ENCODE measurements around the gene POLN.

The POLN gene

GRCh38 chr4:2102045-2102883 is 139.7 kb downstream of the POLN start:
- Mint-ChIP-seq H3K27ac (no peak overlapping the region), H3K27me3 (ENCODE audit: low read depth) (peaks cover 10% of the 10 kb centered on the region), H3K36me3 (ENCODE audit: low read depth) (peaks cover 17% of the 10 kb centered on the region), H3K9me3 (peaks cover 42% of the 10 kb centered on the region), H3K4me1 (ENCODE audit: low read depth) (peaks cover 4% of the 10 kb centered on the region), H3K4me3 (no peak overlapping the region)

- Mint-ChIP-seq H3K4me3 (no peak overlapping the region), H3K36me3 (ENCODE audit: low read depth) (peaks cover 17% of the 10 kb centered on the region), H3K9me3 (peaks cover 47% of the 10 kb centered on the region), H3K27me3 (ENCODE audit: low read depth) (peaks cover 10% of the 10 kb centered on the region), H3K4me1 (ENCODE audit: low read depth) (peaks cover 4% of the 10 kb centered on the region), H3K27ac (no peak overlapping the region)
Observed at GRCh38 chr4:2101346-2102044, 140.4 kb downstream of the POLN start.

GRCh38 chr4:2096073-2096609 is 145.8 kb downstream of the POLN start:
- no peak overlapping the region for H3K4me3 Mint-ChIP-seq
- H3K4me1 Mint-ChIP-seq (ENCODE audit: low read depth) = no peaks in the 10 kb centered on the region
- peaks cover 20% of the 10 kb centered on the region for H3K9me3 Mint-ChIP-seq
- peaks cover 8% of the 10 kb centered on the region for H3K27me3 Mint-ChIP-seq (ENCODE audit: low read depth)
- peaks cover 6% of the 10 kb centered on the region for H3K36me3 Mint-ChIP-seq (ENCODE audit: low read depth)
- no peak overlapping the region for H3K27ac Mint-ChIP-seq

- Mint-ChIP-seq H3K27ac (no peak overlapping the region), H3K4me3 (no peak overlapping the region), H3K36me3 (ENCODE audit: low read depth) (peaks cover 5% of the 10 kb centered on the region), H3K4me1 (ENCODE audit: low read depth) (no peaks in the 10 kb centered on the region), H3K27me3 (ENCODE audit: low read depth) (peaks cover 9% of the 10 kb centered on the region), H3K9me3 (peaks cover 15% of the 10 kb centered on the region)
Observed at GRCh38 chr4:2095236-2096072, 146.5 kb downstream of the POLN start.

GRCh38 chr4:2094545-2094944 is 147.4 kb downstream of the POLN start:
- Mint-ChIP-seq H3K4me1 (ENCODE audit: low read depth) (no peaks in the 10 kb centered on the region), H3K4me3 (no peak overlapping the region), H3K27me3 (ENCODE audit: low read depth) (peaks cover 13% of the 10 kb centered on the region), H3K27ac (no peak overlapping the region), H3K9me3 (peaks cover 12% of the 10 kb centered on the region), H3K36me3 (ENCODE audit: low read depth) (peaks cover 1% of the 10 kb centered on the region)

GRCh38 chr4:2093265-2093664 is 148.7 kb downstream of the POLN start:
- H3K27me3 Mint-ChIP-seq (ENCODE audit: low read depth) = peaks cover 14% of the 10 kb centered on the region
- no peak overlapping the region for H3K4me3 Mint-ChIP-seq
- no peak overlapping the region for H3K27ac Mint-ChIP-seq
- H3K9me3 Mint-ChIP-seq = peaks cover 8% of the 10 kb centered on the region
- peaks cover 1% of the 10 kb centered on the region for H3K36me3 Mint-ChIP-seq (ENCODE audit: low read depth)
- H3K4me1 Mint-ChIP-seq (ENCODE audit: low read depth) = no peaks in the 10 kb centered on the region

GRCh38 chr4:2092669-2093053 is 149.3 kb downstream of the POLN start:
- Mint-ChIP-seq H3K4me1 (ENCODE audit: low read depth) (no peaks in the 10 kb centered on the region), H3K9me3 (peaks cover 8% of the 10 kb centered on the region), H3K27me3 (ENCODE audit: low read depth) (peaks cover 14% of the 10 kb centered on the region), H3K36me3 (ENCODE audit: low read depth) (peaks cover 1% of the 10 kb centered on the region), H3K4me3 (no peak overlapping the region), H3K27ac (no peak overlapping the region)

- Mint-ChIP-seq H3K27ac (no peak overlapping the region), H3K27me3 (ENCODE audit: low read depth) (peaks cover 14% of the 10 kb centered on the region), H3K4me3 (no peak overlapping the region), H3K36me3 (ENCODE audit: low read depth) (peaks cover 1% of the 10 kb centered on the region), H3K9me3 (peaks cover 8% of the 10 kb centered on the region), H3K4me1 (ENCODE audit: low read depth) (no peaks in the 10 kb centered on the region)
Observed at GRCh38 chr4:2091990-2092668, 149.8 kb downstream of the POLN start.

GRCh38 chr4:2090642-2091041 is 151.3 kb downstream of the POLN start:
- Mint-ChIP-seq H3K27me3 (ENCODE audit: low read depth) (peaks cover 14% of the 10 kb centered on the region), H3K4me3 (no peak overlapping the region), H3K27ac (no peak overlapping the region), H3K36me3 (ENCODE audit: low read depth) (no peaks in the 10 kb centered on the region), H3K4me1 (ENCODE audit: low read depth) (no peaks in the 10 kb centered on the region), H3K9me3 (no peaks in the 10 kb centered on the region)

GRCh38 chr4:2089222-2089621 is 152.7 kb downstream of the POLN start:
- Mint-ChIP-seq H3K36me3 (ENCODE audit: low read depth) (no peaks in the 10 kb centered on the region), H3K27me3 (ENCODE audit: low read depth) (peaks cover 14% of the 10 kb centered on the region), H3K4me3 (no peak overlapping the region), H3K27ac (no peak overlapping the region), H3K4me1 (ENCODE audit: low read depth) (no peaks in the 10 kb centered on the region), H3K9me3 (no peaks in the 10 kb centered on the region)

GRCh38 chr4:2087170-2087569 is 154.8 kb downstream of the POLN start:
- H3K9me3 Mint-ChIP-seq = no peaks in the 10 kb centered on the region
- no peak overlapping the region for H3K4me3 Mint-ChIP-seq
- no peaks in the 10 kb centered on the region for H3K36me3 Mint-ChIP-seq (ENCODE audit: low read depth)
- H3K27ac Mint-ChIP-seq = no peak overlapping the region
- H3K27me3 Mint-ChIP-seq (ENCODE audit: low read depth) = peaks cover 14% of the 10 kb centered on the region
- no peaks in the 10 kb centered on the region for H3K4me1 Mint-ChIP-seq (ENCODE audit: low read depth)

GRCh38 chr4:2085496-2085901 is 156.4 kb downstream of the POLN start:
- peaks cover 9% of the 10 kb centered on the region for H3K27me3 Mint-ChIP-seq (ENCODE audit: low read depth)
- no peaks in the 10 kb centered on the region for H3K36me3 Mint-ChIP-seq (ENCODE audit: low read depth)
- H3K4me1 Mint-ChIP-seq (ENCODE audit: low read depth) = no peaks in the 10 kb centered on the region
- no peak overlapping the region for H3K27ac Mint-ChIP-seq
- H3K4me3 Mint-ChIP-seq = no peak overlapping the region
- H3K9me3 Mint-ChIP-seq = no peaks in the 10 kb centered on the region

GRCh38 chr4:2084316-2084715 is 157.6 kb downstream of the POLN start:
- no peak overlapping the region for H3K27ac Mint-ChIP-seq
- no peaks in the 10 kb centered on the region for H3K27me3 Mint-ChIP-seq (ENCODE audit: low read depth)
- H3K4me3 Mint-ChIP-seq = no peak overlapping the region
- no peaks in the 10 kb centered on the region for H3K4me1 Mint-ChIP-seq (ENCODE audit: low read depth)
- H3K9me3 Mint-ChIP-seq = no peaks in the 10 kb centered on the region
- no peaks in the 10 kb centered on the region for H3K36me3 Mint-ChIP-seq (ENCODE audit: low read depth)

- Mint-ChIP-seq H3K4me3 (no peak overlapping the region), H3K9me3 (no peaks in the 10 kb centered on the region), H3K27ac (no peak overlapping the region), H3K27me3 (ENCODE audit: low read depth) (no peaks in the 10 kb centered on the region), H3K4me1 (ENCODE audit: low read depth) (no peaks in the 10 kb centered on the region), H3K36me3 (ENCODE audit: low read depth) (no peaks in the 10 kb centered on the region)
Observed at GRCh38 chr4:2083826-2084160, 158.1 kb downstream of the POLN start.
